Glutamatergic neuron (in vitro differentiated cells): Measurements from ENCODE around the gene KCTD8. TPM values are rescaled to one million over a fixed set of nuclear protein-coding genes. Genes with fewer than 3 reads are reported as not detected.

ENCODE experiments used
- DNase-seq: peaks from one replicate; pipeline ENCODE4 v3.0.0; 2022
- H3K27ac Mint-ChIP-seq: one replicate; pipeline ENCODE4 v1.8.0; 2020; ENCODE audit warnings: mild to moderate bottlenecking, mixed read lengths, inconsistent platforms; ENCODE audit not compliant: unreplicated experiment
- H3K27me3 Mint-ChIP-seq: one replicate; pipeline ENCODE4 v1.8.0; 2020; ENCODE audit warnings: mild to moderate bottlenecking, moderate library complexity, mixed read lengths, inconsistent platforms; ENCODE audit not compliant: unreplicated experiment
- H3K36me3 Mint-ChIP-seq: one replicate; pipeline ENCODE4 v1.8.0; 2020; ENCODE audit warnings: mild to moderate bottlenecking, mixed read lengths, inconsistent platforms; ENCODE audit not compliant: unreplicated experiment
- H3K4me1 Mint-ChIP-seq: one replicate; pipeline ENCODE4 v1.8.0; 2020; ENCODE audit warnings: mild to moderate bottlenecking, low read depth, mixed read lengths, inconsistent platforms; ENCODE audit not compliant: unreplicated experiment
- H3K4me3 Mint-ChIP-seq: one replicate; pipeline ENCODE4 v1.8.0; 2020; ENCODE audit warnings: mild to moderate bottlenecking, mixed read lengths, inconsistent platforms; ENCODE audit not compliant: unreplicated experiment
- H3K9me3 Mint-ChIP-seq: one replicate; pipeline ENCODE4 v1.8.0; 2020; ENCODE audit warnings: mild to moderate bottlenecking, moderate library complexity, mixed read lengths, inconsistent platforms; ENCODE audit not compliant: unreplicated experiment
- CTCF ChIP-seq: fragments of 200-600 bp; sonication (generic); IDR thresholded peaks from one replicate; pipeline ENCODE4 v1.5.0; 2021; ENCODE audit not compliant: partially characterized antibody, unreplicated experiment
- total RNA-seq: library from RNA; stranded (reverse); fragmentation: NEBNext Ultra II Directional; extraction: Animal tissue kit (Norgen Biotek cat#: 25700); gene quantifications from one replicate; pipeline ENCODE4 v1.2.1, GENCODE V29; 2021; ENCODE audit not compliant: unreplicated experiment

Gene KCTD8
- total RNA-seq, 1 donor from 2014 or later = 23.2 TPM

DNA sequence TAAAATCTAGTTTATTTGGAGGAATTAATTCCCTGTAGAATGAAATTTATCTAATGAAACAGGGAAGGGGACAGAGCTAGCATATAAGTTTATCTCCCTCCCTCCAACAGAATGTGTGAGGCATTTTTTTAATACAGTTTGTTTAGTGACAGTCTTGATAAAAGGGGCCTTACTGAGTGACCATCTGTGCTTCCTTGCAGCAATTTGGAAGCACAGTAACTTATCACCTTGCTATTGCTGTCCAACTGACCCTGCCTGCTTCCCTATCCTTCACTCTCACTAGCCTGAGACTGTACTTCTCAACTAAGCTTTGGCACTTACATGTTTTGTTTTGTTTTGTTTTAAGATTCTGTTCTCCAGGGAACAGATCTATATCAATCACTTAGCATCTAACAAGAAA lies 31.1 kb upstream of the KCTD8 start:
- no peak overlapping the region for H3K4me3 Mint-ChIP-seq

GRCh38 chr4:44462259-44462658 lies 13.7 kb upstream of the KCTD8 start:
- TF ChIP-seq CTCF = no peak
- Mint-ChIP-seq H3K9me3 (peaks cover 1% of the 10 kb centered on the region), H3K36me3 (no peaks in the 10 kb centered on the region), H3K4me3 (no peak overlapping the region), H3K27ac (no peak overlapping the region), H3K4me1 (no peaks in the 10 kb centered on the region), H3K27me3 (no peaks in the 10 kb centered on the region)
- no peak for DNase-seq

More for the DNA sequence above, 31.1 kb upstream of the KCTD8 start:
- DNase-seq = no peak
- TF ChIP-seq CTCF = no peak
- Mint-ChIP-seq H3K4me1 (peaks cover 5% of the 10 kb centered on the region), H3K9me3 (no peaks in the 10 kb centered on the region), H3K27ac (no peak overlapping the region), H3K36me3 (peaks cover 13% of the 10 kb centered on the region), H3K27me3 (no peaks in the 10 kb centered on the region)

DNA sequence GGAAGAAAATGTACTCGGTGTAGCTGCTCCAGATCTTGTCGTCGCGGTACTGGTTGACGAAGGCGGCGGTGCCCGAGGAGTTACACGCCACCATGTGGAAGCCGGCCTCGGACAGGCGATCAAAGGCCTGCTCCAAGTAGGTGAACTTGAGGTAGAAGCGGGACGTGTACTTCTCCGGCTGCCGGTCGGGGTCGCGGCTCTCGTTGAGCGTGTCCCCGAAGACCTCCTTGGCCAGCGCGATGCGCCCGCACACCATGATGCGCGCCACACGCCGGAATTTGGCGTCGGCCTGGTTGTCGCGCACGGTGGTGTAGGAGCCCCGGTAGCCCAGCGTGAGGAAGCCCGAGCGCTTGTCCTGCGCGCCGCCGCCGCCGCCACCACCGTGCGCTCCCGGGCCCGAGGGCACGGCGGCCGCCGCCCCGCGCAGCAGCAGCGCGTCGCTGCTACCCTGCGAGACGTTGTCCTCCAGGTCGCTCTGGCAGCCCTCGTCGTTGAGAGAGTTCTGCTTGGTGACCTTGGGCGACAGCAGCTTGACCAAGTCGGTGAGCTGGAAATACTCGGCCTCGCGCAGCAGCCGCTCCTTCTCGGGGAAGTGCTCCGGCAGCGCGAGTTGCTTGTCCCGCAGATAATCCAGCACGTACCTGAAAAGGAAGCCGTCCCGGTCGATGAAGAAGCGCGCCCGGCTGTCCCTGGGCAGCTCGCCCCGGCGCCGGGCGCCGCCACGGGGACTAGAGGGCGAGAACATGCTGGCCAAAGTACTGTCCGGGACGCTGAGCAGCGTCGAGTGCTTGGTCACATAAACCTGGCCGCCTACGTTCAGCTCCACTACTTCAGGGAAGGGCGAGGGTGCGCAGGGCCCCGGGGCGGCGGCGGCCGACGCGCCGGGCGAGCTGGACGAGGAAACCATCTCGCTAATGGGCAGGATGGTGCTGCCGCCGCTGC lies 775 bp downstream of the KCTD8 start:
- DNase-seq = peak; percentile 70
- no peak for TF ChIP-seq CTCF
- peak overlapping the region; percentile 96 for H3K4me3 Mint-ChIP-seq
- no peaks in the 10 kb centered on the region for H3K36me3 Mint-ChIP-seq
- peak overlapping the region; percentile 96 for H3K27ac Mint-ChIP-seq
- H3K9me3 Mint-ChIP-seq = peaks cover 22% of the 10 kb centered on the region
- H3K4me1 Mint-ChIP-seq = peaks cover 26% of the 10 kb centered on the region
- H3K27me3 Mint-ChIP-seq = peaks cover 15% of the 10 kb centered on the region

- no peak for TF ChIP-seq CTCF
- H3K4me3 Mint-ChIP-seq = peak overlapping the region; percentile 96
- no peaks in the 10 kb centered on the region for H3K36me3 Mint-ChIP-seq
- H3K27ac Mint-ChIP-seq = peak overlapping the region; percentile 96
- peaks cover 15% of the 10 kb centered on the region for H3K27me3 Mint-ChIP-seq
- peak; percentile 60 for DNase-seq
- H3K4me1 Mint-ChIP-seq = peaks cover 24% of the 10 kb centered on the region
- H3K9me3 Mint-ChIP-seq = peaks cover 22% of the 10 kb centered on the region
Observed at GRCh38 chr4:44446801-44447562, 1.6 kb downstream of the KCTD8 start.
